H1 (cell line): ENCODE measurements around the gene KCNH1.

Experiments used
- CHD2 ChIP-seq: IDR thresholded peaks from 2 replicates; pipeline ENCODE4 v1.6.1; 2012; ENCODE audit warnings: low read length, improper control_type of control experiment
- CREB1 ChIP-seq: IDR thresholded peaks from 2 replicates; pipeline ENCODE4 v1.6.1; 2012; ENCODE audit warnings: inconsistent platforms
- EZH2 ChIP-seq: fragments of 200-600 bp; sonication (generic); IDR thresholded peaks from 2 replicates; pipeline ENCODE4 v1.7.1; 2012; ENCODE audit warnings: low read depth, mild to moderate bottlenecking, moderate library complexity, low read length, inconsistent platforms; ENCODE audit not compliant: severe bottlenecking
- HDAC2 ChIP-seq, 2 experiments: fragments of 300-600 bp in 1 of 2; sonication (generic) in 1 of 2; IDR thresholded peaks; 2 replicates each; pipeline ENCODE4 v1.6.1; 2011 to 2012; ENCODE audit warnings: low read depth in 2 of 2, low read length in 2 of 2, mild to moderate bottlenecking in 2 of 2, moderate library complexity in 2 of 2, borderline replicate concordance in 1 of 2, inconsistent platforms in 1 of 2
- KDM1A ChIP-seq: fragments of 200-600, 300-600 bp; sonication (generic); IDR thresholded peaks from 2 replicates; pipeline ENCODE4 v1.7.1; 2016; ENCODE audit warnings: mild to moderate bottlenecking, low read length, borderline replicate concordance
- POLR2A ChIP-seq, 2 experiments: IDR thresholded peaks; 1 replicate in 1 of 2; 2 replicates in 1 of 2; pipeline ENCODE4 v1.6.1; 2011; ENCODE audit warnings: low read depth in 2 of 2, low read length in 2 of 2, mild to moderate bottlenecking in 2 of 2; ENCODE audit errors: control extremely low read depth in 1 of 2
- POLR2AphosphoS5 ChIP-seq: IDR thresholded peaks from 2 replicates; pipeline ENCODE4 v1.6.1; 2011; ENCODE audit warnings: low read depth, low read length
- RFX5 ChIP-seq: IDR thresholded peaks from 2 replicates; pipeline ENCODE4 v1.6.1; 2011; ENCODE audit warnings: low read depth, low read length, improper control_type of control experiment, borderline replicate concordance
- RNF2 ChIP-seq: fragments of 200-900, 300-1000 bp; sonication (generic); IDR thresholded peaks from 2 replicates; pipeline ENCODE4 v1.7.1; 2016; ENCODE audit warnings: borderline replicate concordance, low read depth, mild to moderate bottlenecking, antibody characterized with exemption, low read length; ENCODE audit not compliant: poor library complexity, severe bottlenecking; ENCODE audit errors: missing control alignments
- SIN3A ChIP-seq, 2 experiments: IDR thresholded peaks in 1 of 2; conservative IDR thresholded peaks in 1 of 2; 2 replicates each; pipeline ENCODE4 v1.6.1; 2011 to 2012; ENCODE audit warnings: low read length in 2 of 2, improper control_type of control experiment in 1 of 2, low read depth in 1 of 2, mild to moderate bottlenecking in 1 of 2
- SP1 ChIP-seq: IDR thresholded peaks from 2 replicates; pipeline ENCODE4 v1.6.1; 2011; ENCODE audit warnings: low read depth, low read length
- TF ChIP-seq, protein P1 (sequence below), 3 experiments: IDR thresholded peaks; 1 replicate in 2 of 3; 2 replicates in 1 of 3; pipeline versions ENCODE4 v1.5.1 to v1.6.1; 2011; ENCODE audit warnings: low read length in 3 of 3, mild to moderate bottlenecking in 3 of 3, inconsistent platforms in 2 of 3, low read depth in 1 of 3, moderate library complexity in 1 of 3; ENCODE audit not compliant: insufficient read depth in 1 of 3; ENCODE audit errors: control extremely low read depth in 1 of 3

GRCh38 chr1:211019266-211019665 lies 114.7 kb downstream of the KCNH1 start:
- TF ChIP-seq, protein P1, sequence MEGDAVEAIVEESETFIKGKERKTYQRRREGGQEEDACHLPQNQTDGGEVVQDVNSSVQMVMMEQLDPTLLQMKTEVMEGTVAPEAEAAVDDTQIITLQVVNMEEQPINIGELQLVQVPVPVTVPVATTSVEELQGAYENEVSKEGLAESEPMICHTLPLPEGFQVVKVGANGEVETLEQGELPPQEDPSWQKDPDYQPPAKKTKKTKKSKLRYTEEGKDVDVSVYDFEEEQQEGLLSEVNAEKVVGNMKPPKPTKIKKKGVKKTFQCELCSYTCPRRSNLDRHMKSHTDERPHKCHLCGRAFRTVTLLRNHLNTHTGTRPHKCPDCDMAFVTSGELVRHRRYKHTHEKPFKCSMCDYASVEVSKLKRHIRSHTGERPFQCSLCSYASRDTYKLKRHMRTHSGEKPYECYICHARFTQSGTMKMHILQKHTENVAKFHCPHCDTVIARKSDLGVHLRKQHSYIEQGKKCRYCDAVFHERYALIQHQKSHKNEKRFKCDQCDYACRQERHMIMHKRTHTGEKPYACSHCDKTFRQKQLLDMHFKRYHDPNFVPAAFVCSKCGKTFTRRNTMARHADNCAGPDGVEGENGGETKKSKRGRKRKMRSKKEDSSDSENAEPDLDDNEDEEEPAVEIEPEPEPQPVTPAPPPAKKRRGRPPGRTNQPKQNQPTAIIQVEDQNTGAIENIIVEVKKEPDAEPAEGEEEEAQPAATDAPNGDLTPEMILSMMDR (IDR thresholded peaks at IDR 0.05; ENCODE audit: control extremely low read depth in 1 of 3, insufficient read depth in 1 of 3, low read depth in 1 of 3, low read length in 3 of 3) = no peak
- TF ChIP-seq POLR2A (IDR thresholded peaks at IDR 0.05; ENCODE audit: control extremely low read depth in 1 of 2, low read depth in 2 of 2, low read length in 2 of 2) (no peak), CREB1 (no peak), HDAC2 (IDR thresholded peaks at IDR 0.05; ENCODE audit: borderline replicate concordance in 1 of 2, low read depth in 2 of 2, low read length in 2 of 2) (no peak), POLR2AphosphoS5 (no peak), SP1 (no peak), EZH2 (no peak), RNF2 (no peak), CHD2 (no peak), KDM1A (no peak), RFX5 (no peak), SIN3A (conservative IDR thresholded peaks at IDR 0.05 in 1 of 2, IDR thresholded peaks at IDR 0.05 in 1 of 2; ENCODE audit: low read depth in 1 of 2, low read length in 2 of 2) (no peak)
